Body of pancreas (tissue), 4 donors: Measurements from ENCODE around the gene TCF21.

ENCODE experiments used
- CTCF ChIP-seq, 7 experiments: fragments of 450-650 bp in 4 of 7; fragments of 200-600 bp in 3 of 7; sonication (generic) in 3 of 7; IDR thresholded peaks; one replicate each; pipeline ENCODE4 v1.5.1; 2016 to 2019; ENCODE audit warnings: antibody characterized with exemption in 7 of 7
- POLR2A ChIP-seq, 3 donors: fragments of 450-650 bp; IDR thresholded peaks; one replicate each; pipeline ENCODE4 v1.6.1; 2016; ENCODE audit warnings: antibody characterized with exemption in 3 of 3, mild to moderate bottlenecking in 2 of 3

GRCh38 chr6:133887156-133887879 lies 1.6 kb upstream of the TCF21 start:
- TF ChIP-seq CTCF (IDR thresholded peaks at IDR 0.05) (no peak), POLR2A (IDR thresholded peaks at IDR 0.05) (no peak)
